HepG2 (cell line): Measurements from ENCODE around the gene KRTAP10-6. TPM values are rescaled to one million over a fixed set of nuclear protein-coding genes. Genes with fewer than 3 reads are reported as not detected.
"Not testable (repeated sequence)": the region's sequence is repeated elsewhere in the genome, so short reads cannot be mapped to it uniquely, and the experiment has no call there.

Source experiments
- ATAC-seq: fragments of 200-7000 bp; cut with Tn5 transposase; 3 replicates; pipeline ENCODE4 v1.9.1; 2020; ENCODE audit warnings: mild to moderate bottlenecking, moderate library complexity
- BruUV-seq: library from RNA; stranded (reverse); fragments of 400-500 nt; replicated peaks from 2 replicates; lab custom pipeline; 2021; lab: Mats Ljungman, UMichigan
- CTCF ChIA-PET: fragments of 300-600 bp; formaldehyde crosslinking; extraction: SDS; loops from one replicate; lab custom pipeline; 2021; ENCODE audit warnings: low total read pairs, inconsistent platforms, low intra/inter-chr PET ratio; lab: Yijun Ruan, JAX
- POLR2A ChIA-PET: fragments of 350-600 bp; sonication (Branson Sonifier 250); formaldehyde crosslinking; loops from one replicate; lab custom pipeline; 2020; ENCODE audit warnings: antibody characterized with exemption, inconsistent platforms; lab: Yijun Ruan, JAX
- DNase-seq: peaks from one replicate; pipeline ENCODE4 v3.0.0-alpha.2; 2015; ENCODE audit warnings: low spot score
- FAIRE-seq: peaks from 3 replicates; lab custom pipeline; 2011; peaks lifted over from hg19 to GRCh38; lab: Jason Lieb, UNC
- H2AFZ ChIP-seq: one replicate; pipeline ENCODE4 v1.6.1; 2011; ENCODE audit warnings: low read length, inconsistent platforms
- H3K27ac ChIP-seq: fragments of 300-600 bp; 3 replicates; pipeline ENCODE4 v1.8.0; 2011; ENCODE audit warnings: mixed run types, mild to moderate bottlenecking, mixed read lengths, low read length, inconsistent platforms; ENCODE audit not compliant: insufficient read depth; ENCODE audit errors: extremely low read length
- H3K27me3 ChIP-seq, 2 experiments: fragments of 200-600 bp in 1 of 2; 2 replicates in 1 of 2; 3 replicates in 1 of 2; pipeline versions ENCODE4 v1.6.0 to v1.8.0; 2011; ENCODE audit warnings: low read length in 2 of 2, mild to moderate bottlenecking in 2 of 2, moderate library complexity in 2 of 2, inconsistent platforms in 1 of 2; ENCODE audit not compliant: insufficient read depth in 2 of 2, control insufficient read depth in 1 of 2
- H3K36me3 ChIP-seq, 2 experiments: fragments of 200-600 bp in 1 of 2; replicated peaks in 1 of 2; 2 replicates in 1 of 2; 3 replicates in 1 of 2; pipeline versions ENCODE4 v1.5.1 to v1.8.0; 2011; ENCODE audit warnings: low read length in 2 of 2, inconsistent platforms in 1 of 2; ENCODE audit not compliant: insufficient read depth in 2 of 2, control insufficient read depth in 1 of 2
- H3K4me1 ChIP-seq: 2 replicates; pipeline ENCODE4 v1.5.1; 2012; ENCODE audit warnings: low read length, inconsistent platforms; ENCODE audit not compliant: insufficient read depth
- H3K4me2 ChIP-seq: 2 replicates; pipeline ENCODE4 v1.6.0; 2011; ENCODE audit warnings: low read depth, low read length, inconsistent platforms
- H3K4me3 ChIP-seq, 3 experiments: fragments of 200-600 bp in 1 of 3; sonication (generic), shearing (Covaris generic) in 1 of 3; replicated peaks in 1 of 3; 2 replicates each; pipeline ENCODE4 v1.5.1; 2011 to 2016; ENCODE audit warnings: low read length in 3 of 3, inconsistent platforms in 2 of 3, low read depth in 2 of 3, mild to moderate bottlenecking in 2 of 3, control low read depth in 1 of 3, mixed read lengths in 1 of 3; ENCODE audit not compliant: insufficient read depth in 1 of 3
- H3K79me2 ChIP-seq: one replicate; pipeline ENCODE4 v1.6.1; 2011; ENCODE audit warnings: low read length, inconsistent platforms; ENCODE audit not compliant: insufficient read depth
- H3K9ac ChIP-seq: 2 replicates; pipeline ENCODE4 v1.6.0; 2011; ENCODE audit warnings: mild to moderate bottlenecking, low read depth, low read length, inconsistent platforms; ENCODE audit not compliant: insufficient read depth
- H3K9me3 ChIP-seq: 2 replicates; pipeline ENCODE4 v1.5.1; 2012; ENCODE audit warnings: mild to moderate bottlenecking, low read length
- H4K20me1 ChIP-seq: 2 replicates; pipeline ENCODE4 v1.6.0; 2011; ENCODE audit warnings: inconsistent platforms, mild to moderate bottlenecking, low read length, moderate library complexity; ENCODE audit not compliant: insufficient read depth
- ZMYM3 ChIP-seq: sonication (generic); formaldehyde crosslinking; IDR thresholded peaks from 2 replicates; pipeline ENCODE4 v1.5.1; 2020; ENCODE audit warnings: mild to moderate bottlenecking, missing genetic modification reagents
- ZNF556 ChIP-seq: sonication (generic); formaldehyde crosslinking; IDR thresholded peaks from 2 replicates; pipeline ENCODE4 v1.4.0; 2020; ENCODE audit warnings: mild to moderate bottlenecking, missing genetic modification reagents, borderline replicate concordance
- WGBS: methylation state at CpG from one replicate; pipeline ENCODE4 v1.1.6; 2017; ENCODE audit warnings: low lambda C conversion rate; 5-methylcytosine and 5-hydroxymethylcytosine counted together
- in situ Hi-C: cut with HindIII; loops from 2 replicates; pipeline ENCODE4 v1.10.0; 2017; ENCODE audit warnings: low pct_unique_long_range_greater_than_20kb; ENCODE audit not compliant: extremely low pct_ligation_motif_present
- intact Hi-C: fragments of 100-400 bp; cut with micrococcal nuclease; formaldehyde crosslinking; loops from one replicate; pipeline ENCODE4 v1.10.0; 2022; ENCODE audit not compliant: unreplicated experiment
- polyA plus RNA-seq, 8 experiments: library from polyadenylated mRNA; depleted of rRNA in 3 of 8; stranded (reverse) in 7 of 8; unstranded in 1 of 8; fragments of >200 nt; fragmentation: Illumina TruSeq in 4 of 8; extraction: Trizol in 4 of 8; gene quantifications; 2 replicates each; pipeline versions ENCODE4 v1.2.1 to v1.2.3, GENCODE V29; 2011 to 2016; ENCODE audit warnings: low read depth in 4 of 8, missing spikeins in 1 of 8, mixed read lengths in 1 of 8; ENCODE audit not compliant: insufficient read depth in 1 of 8
- total RNA-seq, 5 experiments: library from RNA; depleted of rRNA; stranded (reverse); fragments of >200 nt; fragmentation: Illumina TruSeq; extraction: Trizol; gene quantifications; 2 replicates each; pipeline ENCODE4 v1.2.3, GENCODE V29; 2016; ENCODE audit warnings: low read depth in 1 of 5

KRTAP10-6 gene
- total and polyA plus RNA-seq, 2 of the 13 experiments (the other 11 are each of a cell fraction or from before 2014, with no cell fraction given) = not detected

DNA sequence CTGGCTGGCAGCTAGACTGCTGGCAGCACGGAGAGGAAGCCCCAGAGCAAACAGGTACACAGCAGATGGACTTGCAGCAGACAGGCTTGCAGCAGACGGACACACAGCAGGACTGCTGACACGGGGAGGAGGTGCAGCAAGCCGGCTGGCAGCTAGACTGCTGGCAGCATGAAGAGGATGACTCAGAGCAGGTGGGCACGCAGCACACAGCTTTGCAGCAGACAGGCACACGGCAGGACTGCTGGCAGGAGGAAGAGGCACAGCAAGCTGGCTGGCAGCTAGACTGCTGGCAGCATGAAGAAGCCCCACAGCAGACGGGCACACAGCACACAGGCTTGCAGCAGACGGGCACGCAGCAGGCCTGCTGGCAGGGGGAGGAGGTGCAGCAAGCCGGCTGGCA lies 41.5 kb downstream of the KRTAP10-6 start:
- H4K20me1 ChIP-seq = no peaks in the 10 kb centered on the region
- 52% methylated on average over 4 of the region's 10 CpGs for WGBS
- no peaks in the 10 kb centered on the region for H3K36me3 ChIP-seq
- in situ Hi-C loops = no loop called here
- H3K9me3 ChIP-seq = no peaks in the 10 kb centered on the region
- no peak for TF ChIP-seq ZNF556 (CRISPR knock-in tag)
- TF ChIP-seq ZMYM3 (CRISPR knock-in tag) = 0 out of 2 replicates have a peak, but pooled peaks have one; percentile 54
- no peak overlapping the region for H3K9ac ChIP-seq
- no peak overlapping the region for H2AFZ ChIP-seq
- no peak for ATAC-seq
- H3K4me1 ChIP-seq = no peaks in the 10 kb centered on the region; the same call in 1 of the 2 replicates
- no peak overlapping the region for H3K4me2 ChIP-seq
- no peak for FAIRE-seq
- no peak overlapping the region for H3K27ac ChIP-seq
- no peaks in the 10 kb centered on the region for H3K79me2 ChIP-seq
- BruUV-seq = no TSS peak
- no peak overlapping the region for H3K4me3 ChIP-seq
- POLR2A ChIA-PET = no interaction called here
- DNase-seq = no peak
- CTCF ChIA-PET = no interaction called here
- intact Hi-C loops = no loop called here
- H3K27me3 ChIP-seq = peaks cover 0 to 3% of the 10 kb centered on the region in 2 experiments; a peak in 2 of 5 replicates

DNA sequence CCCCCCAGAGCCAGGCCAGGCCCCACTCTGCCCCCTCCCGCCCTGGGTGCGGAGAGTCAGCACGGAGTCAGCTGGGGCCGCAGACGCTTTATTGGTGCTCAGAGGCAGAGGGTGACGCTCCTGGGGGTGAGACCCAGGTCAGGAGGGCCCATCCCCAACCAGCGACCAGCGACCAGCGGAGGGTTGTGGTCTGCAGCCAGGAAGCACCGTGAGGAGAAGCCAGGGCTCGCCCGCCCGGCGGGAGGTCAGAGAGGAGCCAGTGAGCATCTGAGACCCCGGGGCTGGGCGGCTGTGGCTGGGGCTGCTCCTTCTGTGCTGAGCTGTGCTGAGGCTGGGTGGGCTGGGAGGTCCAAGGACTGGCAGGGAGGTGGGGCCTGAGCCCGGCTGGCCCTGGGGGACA lies 42.0 kb downstream of the KRTAP10-6 start:
- H3K4me2 ChIP-seq, H4K20me1 ChIP-seq, H3K9ac ChIP-seq, H3K27ac ChIP-seq, H3K9me3 ChIP-seq, DNase-seq, intact Hi-C loops, H2AFZ ChIP-seq, H3K4me3 ChIP-seq, FAIRE-seq, BruUV-seq, H3K27me3 ChIP-seq, H3K36me3 ChIP-seq, ATAC-seq, CTCF ChIA-PET, H3K79me2 ChIP-seq, in situ Hi-C loops, POLR2A ChIA-PET, H3K4me1 ChIP-seq: not testable (repeated sequence)
- WGBS = 55% methylated on average over 4 of the region's 17 CpGs
